Measurements from ENCODE around the gene LDOC1. TPM values are rescaled to one million over a fixed set of nuclear protein-coding genes. Genes with fewer than 3 reads are reported as not detected.
"Not testable (repeated sequence)": the region's sequence is repeated elsewhere in the genome, so short reads cannot be mapped to it uniquely, and the experiment has no call there.

Gene LDOC1
- total and polyA plus RNA-seq, 10 donors = 3.7 to 19.9 (median 10.8) TPM

GRCh38 chrX:141180851-141181250 lies 3.9 kb upstream of the LDOC1 start:
- DNase-seq = no peak
- WGBS, 5 donors = 42 to 66% (median 54%) methylated on average over 7 of the region's 7 CpGs
- Histone ChIP-seq H3K9me3 (no peaks in the 10 kb centered on the region), H3K27ac (no peak overlapping the region), H3K4me1 (no peaks in the 10 kb centered on the region), H3K27me3 (replicated peaks in 1 of 7) (peaks cover 0 to 13% (median 0%) of the 10 kb centered on the region in 7 donors), H3K4me3 (no peak overlapping the region), H3K36me3 (no peaks in the 10 kb centered on the region)
- intact Hi-C loops (cut with DNase I; ENCODE audit: low total_unique reads) = no loop called here
- TF ChIP-seq POLR2A (IDR thresholded peaks at IDR 0.05) (no peak), POLR2AphosphoS5 (IDR thresholded peaks at IDR 0.05) (no peak), CTCF (IDR thresholded peaks at IDR 0.05 in 8 of 11, conservative IDR thresholded peaks at IDR 0.05 in 3 of 11) (no peak)

GRCh38 chrX:141175786-141176185 lies 1.1 kb downstream of the LDOC1 start:
- Histone ChIP-seq H3K9me3 (no peaks in the 10 kb centered on the region), H3K4me3 (peak overlapping the region in 1 of 8 donors; percentile 77), H3K36me3 (no peaks in the 10 kb centered on the region), H3K4me1 (no peaks in the 10 kb centered on the region), H3K27ac (no peak overlapping the region), H3K27me3 (replicated peaks in 1 of 7) (peaks cover 0 to 13% (median 0%) of the 10 kb centered on the region in 7 donors)
- TF ChIP-seq POLR2A (IDR thresholded peaks at IDR 0.05) (no peak), CTCF (IDR thresholded peaks at IDR 0.05 in 8 of 11, conservative IDR thresholded peaks at IDR 0.05 in 3 of 11) (no peak), POLR2AphosphoS5 (IDR thresholded peaks at IDR 0.05) (no peak)
- intact Hi-C loops (cut with DNase I; ENCODE audit: low total_unique reads) = no loop called here
- WGBS, 5 donors = 79 to 93% (median 90%) methylated on average over 5 of the region's 5 CpGs
- DNase-seq = no peak

GRCh38 chrX:141164406-141164805 lies 12.5 kb downstream of the LDOC1 start:
- WGBS, 5 donors = 66 to 95% (median 90%) methylated on average over 1 of the region's 1 CpG
- no peak for DNase-seq
- intact Hi-C loops (cut with DNase I; ENCODE audit: low total_unique reads) = no loop called here

GRCh38 chrX:141158084-141158483 lies 18.8 kb downstream of the LDOC1 start:
- Histone ChIP-seq H3K9me3 (peaks cover 0 to 14% (median 0%) of the 10 kb centered on the region in 8 donors), H3K27ac (no peak overlapping the region), H3K36me3 (no peaks in the 10 kb centered on the region), H3K4me1 (no peaks in the 10 kb centered on the region), H3K27me3 (replicated peaks in 1 of 7) (peaks cover 0 to 4% (median 0%) of the 10 kb centered on the region in 7 donors), H3K4me3 (no peak overlapping the region)
- WGBS, 5 donors = 44 to 73% (median 62%) methylated on average over 3 of the region's 3 CpGs
- no peak for DNase-seq
- TF ChIP-seq POLR2A (IDR thresholded peaks at IDR 0.05) = no peak
- TF ChIP-seq POLR2AphosphoS5 (IDR thresholded peaks at IDR 0.05) = no peak
- TF ChIP-seq CTCF (IDR thresholded peaks at IDR 0.05 in 8 of 11, conservative IDR thresholded peaks at IDR 0.05 in 3 of 11) = no peak
- intact Hi-C loops (cut with DNase I; ENCODE audit: low total_unique reads) = no loop called here

More at GRCh38 chrX:141164406-141164805, 12.5 kb downstream of the LDOC1 start:
- no peaks in the 10 kb centered on the region for H3K36me3 ChIP-seq
- TF ChIP-seq POLR2AphosphoS5 (IDR thresholded peaks at IDR 0.05) (no peak), POLR2A (IDR thresholded peaks at IDR 0.05) (no peak), CTCF (IDR thresholded peaks at IDR 0.05 in 8 of 11, conservative IDR thresholded peaks at IDR 0.05 in 3 of 11) (no peak)
- H3K4me3 ChIP-seq = no peak overlapping the region
- H3K27ac ChIP-seq = no peak overlapping the region
- H3K27me3 ChIP-seq (replicated peaks in 1 of 7) = peaks cover 0 to 4% (median 0%) of the 10 kb centered on the region in 7 donors
- no peaks in the 10 kb centered on the region for H3K4me1 ChIP-seq
- no peaks in the 10 kb centered on the region for H3K9me3 ChIP-seq

- 66 to 86% (median 75%) methylated on average over 3 of the region's 3 CpGs for WGBS, 5 donors
- H3K36me3 ChIP-seq; DNase-seq; H3K27me3 ChIP-seq (replicated peaks in 1 of 7); H3K4me1 ChIP-seq; H3K4me3 ChIP-seq; H3K27ac ChIP-seq; intact Hi-C loops (cut with DNase I; ENCODE audit: low total_unique reads): not testable (repeated sequence)
- H3K9me3 ChIP-seq = peaks cover 0 to 14% (median 0%) of the 10 kb centered on the region in 8 donors
Observed at GRCh38 chrX:141155231-141155630, 21.7 kb downstream of the LDOC1 start.

All from spleen (tissue), 11 donors.